ENCODE data around the gene CD72.

DNA sequence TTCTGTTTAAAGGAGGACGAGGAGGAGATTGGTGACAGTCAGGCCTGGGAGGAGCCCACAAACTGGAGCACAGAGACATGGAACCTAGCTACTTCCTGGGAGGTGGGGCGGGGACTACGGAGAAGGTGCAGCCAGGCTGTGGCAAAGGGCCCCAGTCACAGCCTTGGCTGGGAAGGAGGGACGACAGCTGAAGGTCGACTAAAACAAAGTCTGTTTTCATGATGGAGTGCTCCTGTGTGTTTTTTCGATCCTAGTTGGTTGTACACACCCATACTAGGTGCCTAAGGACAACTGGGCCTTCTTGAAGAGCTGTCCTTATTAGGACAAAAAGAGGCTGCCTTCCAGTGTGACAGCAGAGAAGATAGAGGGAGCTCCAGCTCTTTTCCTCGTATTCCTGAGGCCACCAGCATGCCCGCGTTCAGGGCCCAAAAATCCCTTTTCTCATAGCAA, 42.8 kb upstream of the CD72 start:
- TF ChIP-seq, protein P1, sequence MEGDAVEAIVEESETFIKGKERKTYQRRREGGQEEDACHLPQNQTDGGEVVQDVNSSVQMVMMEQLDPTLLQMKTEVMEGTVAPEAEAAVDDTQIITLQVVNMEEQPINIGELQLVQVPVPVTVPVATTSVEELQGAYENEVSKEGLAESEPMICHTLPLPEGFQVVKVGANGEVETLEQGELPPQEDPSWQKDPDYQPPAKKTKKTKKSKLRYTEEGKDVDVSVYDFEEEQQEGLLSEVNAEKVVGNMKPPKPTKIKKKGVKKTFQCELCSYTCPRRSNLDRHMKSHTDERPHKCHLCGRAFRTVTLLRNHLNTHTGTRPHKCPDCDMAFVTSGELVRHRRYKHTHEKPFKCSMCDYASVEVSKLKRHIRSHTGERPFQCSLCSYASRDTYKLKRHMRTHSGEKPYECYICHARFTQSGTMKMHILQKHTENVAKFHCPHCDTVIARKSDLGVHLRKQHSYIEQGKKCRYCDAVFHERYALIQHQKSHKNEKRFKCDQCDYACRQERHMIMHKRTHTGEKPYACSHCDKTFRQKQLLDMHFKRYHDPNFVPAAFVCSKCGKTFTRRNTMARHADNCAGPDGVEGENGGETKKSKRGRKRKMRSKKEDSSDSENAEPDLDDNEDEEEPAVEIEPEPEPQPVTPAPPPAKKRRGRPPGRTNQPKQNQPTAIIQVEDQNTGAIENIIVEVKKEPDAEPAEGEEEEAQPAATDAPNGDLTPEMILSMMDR (IDR thresholded peaks at IDR 0.05) = peak; percentile 34 to 45 (median 38)
- TF ChIP-seq POLR2A (IDR thresholded peaks at IDR 0.05) (peak in 1 of 2 donors; percentile 58), EP300 (IDR thresholded peaks at IDR 0.05) (no peak), POLR2AphosphoS5 (IDR thresholded peaks at IDR 0.05) (peak; percentile 34 to 66 (median 48))

Data from sigmoid colon (tissue), 4 donors.